H1 (cell line): ENCODE measurements around the gene MAP1B. TPM values are rescaled to one million over a fixed set of nuclear protein-coding genes. Genes with fewer than 3 reads are reported as not detected.

Experiments used
- CTCF ChIA-PET: fragments of 300-600 bp; sonication (Branson Sonifier 250); formaldehyde crosslinking; loops from one replicate; lab custom pipeline; 2021; ENCODE audit not compliant: partially characterized antibody; lab: Charles Lee
- POLR2A ChIA-PET: fragments of 300-600 bp; sonication (Branson Sonifier 250); formaldehyde crosslinking; loops from one replicate; lab custom pipeline; 2021; ENCODE audit warnings: inconsistent platforms; ENCODE audit not compliant: partially characterized antibody; lab: Charles Lee
- DNase-seq, 2 experiments: peaks; one replicate each; pipeline versions ENCODE4 v3.0.0 to v3.0.0-alpha.2; 2010 to 2022; ENCODE audit warnings: low spot score in 2 of 2, low read depth in 1 of 2, mixed read lengths in 1 of 2
- FAIRE-seq: peaks from 2 replicates; lab custom pipeline; 2011; peaks lifted over from hg19 to GRCh38; lab: Jason Lieb, UNC
- H2AFZ ChIP-seq: 2 replicates; pipeline ENCODE4 v1.8.1; 2012; ENCODE audit warnings: low read length, inconsistent platforms
- H2AK5ac ChIP-seq: 2 replicates; pipeline ENCODE4 v1.6.1; 2013; ENCODE audit warnings: low read depth, low read length
- H2BK120ac ChIP-seq: replicated peaks from 2 replicates; pipeline ENCODE3; 2013; ENCODE audit warnings: low read depth, low read length, inconsistent platforms
- H2BK12ac ChIP-seq: 2 replicates; pipeline ENCODE4 v1.6.1; 2013; ENCODE audit warnings: low read depth, low read length
- H2BK15ac ChIP-seq: 2 replicates; pipeline ENCODE4 v1.6.1; 2013; ENCODE audit warnings: low read length
- H2BK20ac ChIP-seq: 2 replicates; pipeline ENCODE4 v1.6.1; 2013; ENCODE audit warnings: low read length
- H2BK5ac ChIP-seq: 2 replicates; pipeline ENCODE4 v1.6.1; 2013; ENCODE audit warnings: low read depth, low read length
- H3K14ac ChIP-seq: 2 replicates; pipeline ENCODE4 v1.6.1; 2013; ENCODE audit warnings: inconsistent platforms; ENCODE audit not compliant: insufficient read length
- H3K18ac ChIP-seq: 2 replicates; pipeline ENCODE4 v1.6.1; 2013; ENCODE audit warnings: low read length; ENCODE audit errors: extremely low read depth
- H3K23ac ChIP-seq: 2 replicates; pipeline ENCODE4 v1.6.1; 2013; ENCODE audit warnings: inconsistent platforms; ENCODE audit not compliant: insufficient read length
- H3K23me2 ChIP-seq: 2 replicates; pipeline ENCODE4 v1.6.1; 2013; ENCODE audit warnings: low read depth, low read length
- H3K27ac ChIP-seq: 2 replicates; pipeline ENCODE4 v1.6.1; 2011; ENCODE audit warnings: low read depth, low read length, inconsistent platforms
- H3K27me3 ChIP-seq, 4 experiments: replicated peaks in 1 of 4; 1 replicate in 1 of 4; 2 replicates in 3 of 4; pipeline versions ENCODE4 v1.6.1 to v1.8.1; 2011 to 2013; ENCODE audit warnings: low read length in 3 of 4, mild to moderate bottlenecking in 3 of 4, inconsistent platforms in 2 of 4, mixed read lengths in 2 of 4, moderate library complexity in 1 of 4; ENCODE audit not compliant: control insufficient read depth in 3 of 4, insufficient read depth in 3 of 4; ENCODE audit errors: extremely low read depth in 1 of 4
- H3K36me3 ChIP-seq, 4 experiments: 2 replicates each; pipeline versions ENCODE4 v1.6.1 to v1.8.1; 2011 to 2013; ENCODE audit warnings: mild to moderate bottlenecking in 4 of 4, low read length in 3 of 4, moderate library complexity in 2 of 4, control low read depth in 1 of 4, inconsistent platforms in 1 of 4; ENCODE audit not compliant: insufficient read depth in 4 of 4, control insufficient read depth in 2 of 4
- H3K4ac ChIP-seq: replicated peaks from 2 replicates; pipeline ENCODE3; 2013; ENCODE audit warnings: low read length, low read depth, mixed read lengths, inconsistent platforms; ENCODE audit not compliant: insufficient read length
- H3K4me1 ChIP-seq, 4 experiments: replicated peaks in 1 of 4; 1 replicate in 1 of 4; 2 replicates in 3 of 4; pipeline versions ENCODE4 v1.6.1 to v1.8.1; 2011 to 2013; ENCODE audit warnings: low read length in 3 of 4, inconsistent platforms in 2 of 4, mixed read lengths in 1 of 4; ENCODE audit not compliant: insufficient read depth in 4 of 4, control insufficient read depth in 3 of 4
- H3K4me2 ChIP-seq, 2 experiments: 2 replicates each; pipeline versions ENCODE4 v1.6.1 to v1.8.1; 2011 to 2013; ENCODE audit warnings: low read depth in 2 of 2, low read length in 2 of 2, control low read depth in 1 of 2, inconsistent platforms in 1 of 2, mild to moderate bottlenecking in 1 of 2; ENCODE audit not compliant: insufficient read depth in 1 of 2
- H3K4me3 ChIP-seq, 4 experiments: fragments of 200-600, 300-600 bp in 1 of 4; sonication (generic), shearing (Covaris generic), sonication (Bioruptor Twin) in 1 of 4; 2 replicates each; pipeline versions ENCODE4 v1.5.1 to v1.8.1; 2011 to 2016; ENCODE audit warnings: low read length in 4 of 4, low read depth in 3 of 4, control low read depth in 2 of 4, inconsistent platforms in 2 of 4, mild to moderate bottlenecking in 2 of 4, mixed read lengths in 1 of 4, moderate library complexity in 1 of 4; ENCODE audit not compliant: insufficient read depth in 2 of 4; ENCODE audit errors: extremely low read depth in 1 of 4
- H3K56ac ChIP-seq: replicated peaks from 2 replicates; pipeline ENCODE3; 2013; ENCODE audit warnings: low read depth, mild to moderate bottlenecking, mixed read lengths, low read length, inconsistent platforms; ENCODE audit not compliant: insufficient read length
- H3K79me1 ChIP-seq: 2 replicates; pipeline ENCODE4 v1.6.1; 2013; ENCODE audit warnings: low read depth, low read length, control low read depth
- H3K79me2 ChIP-seq, 2 experiments: 2 replicates each; pipeline versions ENCODE4 v1.6.1 to v1.8.1; 2012 to 2013; ENCODE audit warnings: low read length in 2 of 2, mild to moderate bottlenecking in 2 of 2, inconsistent platforms in 1 of 2; ENCODE audit not compliant: insufficient read depth in 2 of 2, control insufficient read depth in 1 of 2
- H3K9ac ChIP-seq, 4 experiments: replicated peaks in 1 of 4; 1 replicate in 1 of 4; 2 replicates in 3 of 4; pipeline versions ENCODE4 v1.6.1 to v1.8.1; 2011 to 2013; ENCODE audit warnings: low read depth in 3 of 4, low read length in 3 of 4, control low read depth in 2 of 4, mild to moderate bottlenecking in 2 of 4, moderate library complexity in 2 of 4, inconsistent platforms in 1 of 4; ENCODE audit errors: extremely low read depth in 1 of 4
- H3K9me3 ChIP-seq, 2 experiments: 2 replicates each; pipeline versions ENCODE4 v1.6.1 to v1.8.1; 2012 to 2013; ENCODE audit warnings: mild to moderate bottlenecking in 2 of 2, moderate library complexity in 2 of 2, control low read depth in 1 of 2, inconsistent platforms in 1 of 2, low read depth in 1 of 2, low read length in 1 of 2, mixed read lengths in 1 of 2; ENCODE audit not compliant: insufficient read depth in 2 of 2
- H4K20me1 ChIP-seq, 2 experiments: replicated peaks in 1 of 2; 2 replicates each; pipeline versions ENCODE3 to v1.8.1; 2011 to 2013; ENCODE audit warnings: inconsistent platforms in 2 of 2, low read length in 2 of 2, mild to moderate bottlenecking in 1 of 2; ENCODE audit not compliant: insufficient read depth in 2 of 2, control insufficient read depth in 1 of 2
- H4K5ac ChIP-seq: 2 replicates; pipeline ENCODE4 v1.6.1; 2013; ENCODE audit warnings: low read length, low read depth, mixed read lengths, inconsistent platforms; ENCODE audit not compliant: insufficient read length
- H4K8ac ChIP-seq: 2 replicates; pipeline ENCODE4 v1.8.0; 2013; ENCODE audit warnings: mild to moderate bottlenecking, moderate library complexity, low read length, inconsistent platforms; ENCODE audit not compliant: insufficient read depth; ENCODE audit errors: extremely low read depth
- H4K91ac ChIP-seq: replicated peaks from 2 replicates; pipeline ENCODE3; 2013; ENCODE audit warnings: low read length, mixed read lengths, inconsistent platforms; ENCODE audit not compliant: insufficient read length
- POLR2A ChIP-seq, 2 experiments: IDR thresholded peaks; 1 replicate in 1 of 2; 2 replicates in 1 of 2; pipeline ENCODE4 v1.6.1; 2011; ENCODE audit warnings: low read depth in 2 of 2, low read length in 2 of 2, mild to moderate bottlenecking in 2 of 2; ENCODE audit errors: control extremely low read depth in 1 of 2
- SP2 ChIP-seq: IDR thresholded peaks from 2 replicates; pipeline ENCODE4 v1.6.1; 2012; ENCODE audit warnings: mild to moderate bottlenecking, low read length, inconsistent platforms
- TBP ChIP-seq: IDR thresholded peaks from 2 replicates; pipeline ENCODE4 v1.6.1; 2011; ENCODE audit warnings: low read depth, low read length, improper control_type of control experiment
- YY1 ChIP-seq: IDR thresholded peaks from 2 replicates; pipeline ENCODE4 v1.6.1; 2011; ENCODE audit warnings: low read depth, mild to moderate bottlenecking, low read length
- WGBS, 2 experiments: shearing (Covaris generic) in 1 of 2; methylation state at CpG; one replicate each; pipeline versions ENCODE4 v1.1.6 to v1.1.7; 2013 to 2015; ENCODE audit warnings: low lambda C conversion rate in 2 of 2, mixed read lengths in 2 of 2, inconsistent platforms in 1 of 2, low coverage in 1 of 2, missing lambda C conversion rate in 1 of 2; ENCODE audit not compliant: insufficient replicate concordance in 2 of 2, insufficient coverage in 1 of 2, insufficient read length in 1 of 2; ENCODE audit errors: extremely low coverage in 1 of 2, missing lambda C conversion rate in 1 of 2; 5-methylcytosine and 5-hydroxymethylcytosine counted together
- polyA plus RNA-seq, 7 experiments: library from polyadenylated mRNA; depleted of rRNA in 3 of 7; stranded (reverse) in 5 of 7; unstranded in 2 of 7; fragments of >200 nt in 5 of 7; fragments of 200-250 nt in 2 of 7; gene quantifications; 1 replicate in 5 of 7; 2 replicates in 1 of 7; 4 replicates in 1 of 7; pipeline versions ENCODE4 v1.2.1 to v1.2.3, GENCODE V29; 2011 to 2013; ENCODE audit warnings: missing spikeins in 2 of 7, mixed read lengths in 2 of 7
- total RNA-seq: library from RNA; stranded (reverse); fragmentation: NEBNext Ultra II Directional; extraction: Animal tissue kit (Norgen Biotek cat#: 25700); gene quantifications from 2 replicates; pipeline ENCODE4 v1.2.1, GENCODE V29; 2021

MAP1B gene
- total and polyA plus RNA-seq, 2 of the 8 experiments (the other 6 are each of a cell fraction or from before 2014, with no cell fraction given), result 24.5 to 120 TPM

DNA sequence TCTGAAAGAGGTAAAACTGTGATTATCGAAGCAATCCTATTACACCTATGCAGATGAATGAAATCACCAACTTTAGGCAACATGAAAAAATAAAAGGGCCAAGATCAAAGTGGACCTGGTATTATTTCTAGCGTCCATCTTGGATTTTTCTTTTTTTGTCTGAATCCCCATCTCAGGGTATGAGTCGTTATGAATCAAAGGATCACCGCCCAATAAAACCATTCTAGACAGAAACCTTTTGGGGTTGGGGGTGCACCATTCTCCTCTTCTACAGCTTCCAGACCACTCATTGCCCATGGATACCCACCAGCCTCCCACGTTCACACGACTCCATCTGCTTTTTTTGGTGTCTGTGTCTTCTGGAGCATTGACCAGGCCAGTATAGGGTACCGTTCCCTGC lies 33.4 kb downstream of the MAP1B start:
- ChIA-PET CTCF (no interaction called here), POLR2A (no interaction called here)
- Histone ChIP-seq H2BK15ac (no peak overlapping the region), H3K36me3 (peaks cover 0 to 8% (median 1%) of the 10 kb centered on the region in 4 experiments; a peak in 3 of 8 replicates), H3K27ac (no peak overlapping the region), H2BK20ac (no peak overlapping the region), H2BK5ac (no peak overlapping the region), H3K14ac (no peak overlapping the region), H4K8ac (no peak overlapping the region; the same call in 1 of the 2 replicates), H2BK120ac (no peak overlapping the region), H3K79me2 (peaks cover 0 to 19% of the 10 kb centered on the region in 2 experiments; a peak in 2 of 4 replicates), H4K91ac (no peak overlapping the region), H4K5ac (no peak overlapping the region), H2AK5ac (no peak overlapping the region), H3K4me2 (no peak overlapping the region), H3K23me2 (no peaks in the 10 kb centered on the region), H3K4me1 (peaks cover 2 to 6% (median 4%) of the 10 kb centered on the region in 4 experiments; a peak in 4 of 7 replicates), H3K18ac (no peak overlapping the region), H3K4ac (no peak overlapping the region), H3K79me1 (no peaks in the 10 kb centered on the region), H3K27me3 (no peaks in the 10 kb centered on the region), H3K23ac (no peak overlapping the region), H3K9me3 (no peaks in the 10 kb centered on the region), H4K20me1 (no peaks in the 10 kb centered on the region), H2BK12ac (no peak overlapping the region), H3K9ac (no peak overlapping the region), H2AFZ (no peak overlapping the region), H3K4me3 (no peak overlapping the region), H3K56ac (no peak overlapping the region)
- FAIRE-seq, result no peak
- WGBS, 2 experiments, result 89% methylated on average over 7 of the region's 7 CpGs; no CpG with 5 or more reads in 1 of the 2 experiments
- no peak for DNase-seq
- TF ChIP-seq YY1 (no peak), SP2 (no peak), TBP (no peak), POLR2A (IDR thresholded peaks at IDR 0.05; ENCODE audit: control extremely low read depth in 1 of 2, low read depth in 2 of 2, low read length in 2 of 2) (no peak)
